Heart right ventricle (tissue), 16 donors: ENCODE data around the gene PAFAH1B2. TPM values are rescaled to one million over a fixed set of nuclear protein-coding genes. Genes with fewer than 3 reads are reported as not detected.
A peak's percentile ranks its signal among the peaks of the same experiment; 100 is the strongest.

Experiments
- ATAC-seq, 8 donors: fragments of 200-7000 bp; cut with Tn5 transposase; one replicate each; pipeline ENCODE4 v1.9.1; 2020; ENCODE audit warnings: mild to moderate bottlenecking in 8 of 8, moderate library complexity in 8 of 8, moderate number of reproducible peaks in 1 of 8
- DNase-seq, 2 donors: peaks; one replicate each; pipeline ENCODE4 v3.0.0-alpha.2; 2020
- H3K27ac ChIP-seq, 10 donors: fragments of 200-600 bp; sonication (generic) in 2 of 10; one replicate each; pipeline versions ENCODE4 v1.5.0 to v1.8.0; 2020 to 2022; ENCODE audit warnings: mild to moderate bottlenecking in 3 of 10
- H3K27me3 ChIP-seq, 7 donors: fragments of 200-600 bp; one replicate each; pipeline ENCODE4 v1.8.0; 2021 to 2022; ENCODE audit warnings: mild to moderate bottlenecking in 2 of 7
- H3K36me3 ChIP-seq, 9 donors: fragments of 200-600 bp; sonication (generic) in 1 of 9; one replicate each; pipeline versions ENCODE4 v1.5.0 to v1.8.0; 2020 to 2022; ENCODE audit warnings: mild to moderate bottlenecking in 2 of 9
- H3K4me1 ChIP-seq, 9 donors: fragments of 200-600 bp; sonication (generic) in 1 of 9; one replicate each; pipeline versions ENCODE4 v1.5.0 to v1.8.0; 2020 to 2022; ENCODE audit warnings: mild to moderate bottlenecking in 4 of 9
- H3K4me3 ChIP-seq, 10 donors: fragments of 200-600 bp; sonication (generic) in 2 of 10; one replicate each; pipeline versions ENCODE4 v1.5.0 to v1.8.0; 2020 to 2022; ENCODE audit warnings: mild to moderate bottlenecking in 7 of 10, moderate library complexity in 2 of 10
- H3K9me3 ChIP-seq, 11 donors: fragments of 200-600 bp in 10 of 11; sonication (generic) in 2 of 11; one replicate each; pipeline versions ENCODE4 v1.5.0 to v1.8.0; 2013 to 2022; ENCODE audit warnings: mild to moderate bottlenecking in 2 of 11, control low read depth in 1 of 11, moderate library complexity in 1 of 11
- CTCF ChIP-seq, 9 donors: fragments of 200-600 bp; sonication (generic) in 2 of 9; IDR thresholded peaks; one replicate each; pipeline versions ENCODE4 v1.5.0 to v1.8.0; 2021 to 2022; ENCODE audit warnings: antibody characterized with exemption in 9 of 9, mild to moderate bottlenecking in 5 of 9, moderate library complexity in 1 of 9
- WGBS, 2 donors: extraction: QIAGEN DNeasy Blood & Tissue Kit; methylation state at CpG; one replicate each; pipeline ENCODE4 v1.1.7; 2013; ENCODE audit warnings: inconsistent platforms in 1 of 2; 5-methylcytosine and 5-hydroxymethylcytosine counted together
- intact Hi-C, 10 donors: fragments of 100-400 bp; cut with DNase I; formaldehyde crosslinking; loops; one replicate each; pipeline versions ENCODE4 v1.11.1 to v1.14.2; 2022
- polyA plus RNA-seq, 2 donors: library from polyadenylated mRNA; stranded (reverse); fragments of 200-250 nt; gene quantifications; one replicate each; pipeline ENCODE4 v1.2.3, GENCODE V29; 2013
- total RNA-seq, 10 donors: library from RNA; stranded (reverse); fragmentation: NEBNext Ultra II Directional in 3 of 10; extraction: Animal tissue kit (Norgen Biotek cat#: 25700) in 3 of 10; gene quantifications; one replicate each; pipeline versions ENCODE4 v1.2.1 to v1.2.4, GENCODE V29; 2021 to 2023
- donor health status: Arrhythmogenic right ventricular cardiomyopathy.
- donor health status: ischemic (EF 13 %, LVEDD 7.1; RV severe dilation, severe dysfunction).
- donor health status: healthy with polysubstance abuse.
- donor health status: DM: no; HTN: yes; CAD: no.
- donor health status: DM: no; HTN: no; CAD: no.
- donor health status: ischemic (EF 25% LVEDD 6.9; RV normal size, moderate dysfunction).
- donor health status: ischemic (EF 25% LVEDD 5.7; RV mildly dilated, moderate dysfunction).
- donor health status: healthy.
- donor health status: DM: yes; HTN: yes; CAD: no.
- donor health status: Ischemic cardiomyopathy.
- donor health status: ischemic (EF 35%, LVEDD 5.7; RV mildly dilated, moderate dysfunction).
- donor health status: nonischemic (EF 11% LVEDD 7.7; RV severe dilation, severe dysfunction).
- donor health status: DM: yes; HTN: yes; CAD: no.
- donor health status: PGD.
- donor health status: ischemic (EF 29% LVEDD 5.4; RV normal size, mild dysfunction).
- donor health status: nonischemic (EF 23%, LVEDD 6.1; RV moderate dilation, normal function).

PAFAH1B2 gene
- total and polyA plus RNA-seq, 12 donors = 18.7 to 71.5 (median 59.4) TPM

DNA sequence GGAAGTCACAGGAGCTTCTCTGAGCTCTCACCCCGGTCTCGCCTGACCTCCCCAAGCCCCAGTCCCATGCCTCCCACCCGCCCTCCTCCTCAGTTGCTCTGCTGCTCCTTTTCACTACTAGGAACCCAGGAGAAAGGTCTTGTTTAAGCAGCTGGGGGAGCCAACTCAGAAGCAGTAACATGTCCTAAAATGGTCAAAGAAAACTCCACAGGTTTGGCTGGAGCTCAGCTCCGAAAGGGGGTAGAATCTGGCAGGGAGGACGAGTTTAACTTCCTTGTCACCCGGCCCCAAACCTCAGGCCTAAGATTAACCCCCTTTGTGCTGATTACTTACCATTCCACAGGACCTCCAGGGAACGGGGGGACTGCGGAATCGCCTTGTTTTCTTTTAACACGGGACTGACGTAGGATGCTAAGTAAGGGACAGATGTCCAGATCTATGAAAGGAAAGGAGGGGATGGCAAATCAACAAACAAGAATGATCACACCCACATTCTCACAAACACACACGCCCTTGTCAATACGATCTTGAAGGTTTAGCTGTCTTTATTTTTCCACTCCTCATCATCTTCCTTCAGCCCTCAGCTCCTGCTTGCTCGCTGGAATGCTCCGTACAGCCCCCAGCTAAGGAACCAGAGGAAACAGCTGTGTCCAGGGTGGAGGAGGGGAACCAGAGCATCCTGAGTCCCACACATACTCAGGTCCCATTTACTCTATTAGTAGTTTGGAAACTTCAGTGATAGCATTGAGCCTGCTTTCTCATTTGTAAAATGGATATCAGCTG, 74.2 kb downstream of the PAFAH1B2 start:
- peaks cover 0 to 100% (median 47%) of the 10 kb centered on the region in 9 donors for H3K36me3 ChIP-seq
- H3K27me3 ChIP-seq = no peaks in the 10 kb centered on the region
- intact Hi-C loops = loop anchor here in 2 of 10 donors (5.0 kb wide), 2 partner anchors 41 to 426 kb away; partner anchors contain the start of genes APOA5 (in 1 of the 2) and SIDT2 (in 1 of the 2)
- ATAC-seq (peak in 7 of 8 donors; percentile 1 to 29 (median 16)), DNase-seq (peak; percentile 30 to 61)
- H3K4me1 ChIP-seq = peaks cover 32 to 70% (median 54%) of the 10 kb centered on the region in 9 donors
- no peak overlapping the region for H3K4me3 ChIP-seq
- H3K9me3 ChIP-seq = no peaks in the 10 kb centered on the region
- H3K27ac ChIP-seq = peak overlapping the region; percentile 79 to 97 (median 88)
- 50% methylated on average over 15 of the region's 15 CpGs for WGBS, 2 donors
- no peak for TF ChIP-seq CTCF (IDR thresholded peaks at IDR 0.05)

GRCh38 chr11:117219001-117219400, 74.9 kb downstream of the PAFAH1B2 start:
- no peak for TF ChIP-seq CTCF (IDR thresholded peaks at IDR 0.05)
- no peaks in the 10 kb centered on the region for H3K9me3 ChIP-seq
- 80 to 87% methylated on average over 9 of the region's 9 CpGs for WGBS, 2 donors
- intact Hi-C loops = loop anchor here in 2 of 10 donors (5.0 kb wide), 2 partner anchors 42 to 427 kb away; partner anchors contain the start of genes APOA5 (in 1 of the 2) and SIDT2 (in 1 of the 2)
- H3K27me3 ChIP-seq = no peaks in the 10 kb centered on the region
- H3K4me1 ChIP-seq = peaks cover 32 to 70% (median 54%) of the 10 kb centered on the region in 9 donors
- peak overlapping the region; percentile 79 to 97 (median 88) for H3K27ac ChIP-seq
- no peak overlapping the region for H3K4me3 ChIP-seq
- peaks cover 0 to 100% (median 49%) of the 10 kb centered on the region in 9 donors for H3K36me3 ChIP-seq
- ATAC-seq (no peak), DNase-seq (peak in 1 of 2 donors; percentile 15)

GRCh38 chr11:117219455-117219854, 75.4 kb downstream of the PAFAH1B2 start:
- Histone ChIP-seq H3K4me1 (peaks cover 32 to 70% (median 54%) of the 10 kb centered on the region in 9 donors), H3K27me3 (no peaks in the 10 kb centered on the region), H3K4me3 (no peak overlapping the region), H3K36me3 (peaks cover 0 to 100% (median 46%) of the 10 kb centered on the region in 9 donors), H3K9me3 (no peaks in the 10 kb centered on the region), H3K27ac (peak overlapping the region; percentile 82 to 97 (median 90))
- WGBS, 2 donors = 88 to 92% methylated on average over 8 of the region's 8 CpGs
- no peak for ATAC-seq
- DNase-seq = peak in 1 of 2 donors; percentile 10
- intact Hi-C loops = loop anchor here in 2 of 10 donors (5.0 kb wide), 2 partner anchors 42 to 427 kb away; partner anchors contain the start of genes APOA5 (in 1 of the 2) and SIDT2 (in 1 of the 2)
- no peak for TF ChIP-seq CTCF (IDR thresholded peaks at IDR 0.05)

DNA sequence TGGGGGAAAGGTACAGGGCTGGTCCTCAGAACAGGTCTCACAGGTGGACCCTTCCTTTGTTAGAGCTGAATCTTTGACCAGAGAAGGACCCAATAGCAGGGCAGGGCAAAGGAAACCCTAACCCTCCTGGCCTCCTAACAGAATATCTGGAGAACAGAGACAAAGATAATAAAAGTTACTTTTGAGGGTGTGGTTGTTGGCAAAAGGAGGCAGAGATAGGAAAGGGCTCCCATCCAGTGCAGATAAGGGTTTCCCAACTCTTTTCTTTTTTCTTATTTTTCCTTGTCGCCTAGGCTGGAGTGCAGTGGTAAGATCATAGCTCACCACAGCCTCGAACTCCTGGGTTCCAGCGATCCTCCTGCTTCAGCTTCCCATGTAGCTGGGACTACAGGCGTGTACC, 75.9 kb downstream of the PAFAH1B2 start:
- DNase-seq = no peak
- H3K27me3 ChIP-seq = no peaks in the 10 kb centered on the region
- H3K9me3 ChIP-seq = no peaks in the 10 kb centered on the region
- H3K4me1 ChIP-seq = peaks cover 32 to 70% (median 54%) of the 10 kb centered on the region in 9 donors
- no peak for TF ChIP-seq CTCF (IDR thresholded peaks at IDR 0.05)
- intact Hi-C loops = loop anchor here (2.0 to 10.0 kb wide), 12 partner anchors 38 to 428 kb away; partner anchors contain the start of genes APOA5 (in 3 of the 10), PAFAH1B2 (in 3 of the 10) and SIDT2 (in 3 of the 10)
- no peak for ATAC-seq
- 90 to 94% methylated on average over 4 of the region's 4 CpGs for WGBS, 2 donors
- H3K36me3 ChIP-seq = peaks cover 0 to 100% (median 41%) of the 10 kb centered on the region in 9 donors
- no peak overlapping the region for H3K4me3 ChIP-seq
- peak overlapping the region; percentile 82 to 97 (median 90) for H3K27ac ChIP-seq
